ENCODE data around the gene TOMM5. TPM values are rescaled to one million over a fixed set of nuclear protein-coding genes. Genes with fewer than 3 reads are reported as not detected.

The TOMM5 gene
- total RNA-seq, 1 donor from 2014 or later = 175 TPM

DNA sequence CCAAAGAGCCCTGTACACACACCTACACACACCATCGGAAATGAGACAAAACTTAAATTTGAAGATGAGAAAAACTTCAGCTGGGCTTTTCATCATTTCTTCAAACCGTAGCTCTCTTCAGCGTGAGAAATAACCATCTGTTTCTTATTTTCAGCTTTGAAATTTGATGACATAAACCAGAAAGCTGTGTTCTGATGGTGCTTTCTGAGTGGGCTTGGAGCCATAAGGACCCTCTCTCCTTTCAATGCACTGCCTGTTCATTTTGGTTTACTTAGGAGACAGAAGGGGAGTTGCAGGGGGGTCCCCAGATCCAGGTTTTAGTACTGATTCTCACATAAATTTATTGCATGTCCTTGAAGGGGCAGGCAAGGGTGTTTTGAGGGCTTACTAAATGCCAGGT, 25.7 kb downstream of the TOMM5 start:
- Mint-ChIP-seq H3K27ac (no peak overlapping the region), H3K4me3 (no peak overlapping the region), H3K36me3 (ENCODE audit: low read depth) (peaks cover 6% of the 10 kb centered on the region), H3K4me1 (ENCODE audit: low read depth) (no peaks in the 10 kb centered on the region), H3K27me3 (ENCODE audit: insufficient read depth) (no peaks in the 10 kb centered on the region), H3K9me3 (peaks cover 25% of the 10 kb centered on the region)
- intact Hi-C loops (cut with micrococcal nuclease) = no loop called here
- no peak for DNase-seq (ENCODE audit: low spot score)

DNA sequence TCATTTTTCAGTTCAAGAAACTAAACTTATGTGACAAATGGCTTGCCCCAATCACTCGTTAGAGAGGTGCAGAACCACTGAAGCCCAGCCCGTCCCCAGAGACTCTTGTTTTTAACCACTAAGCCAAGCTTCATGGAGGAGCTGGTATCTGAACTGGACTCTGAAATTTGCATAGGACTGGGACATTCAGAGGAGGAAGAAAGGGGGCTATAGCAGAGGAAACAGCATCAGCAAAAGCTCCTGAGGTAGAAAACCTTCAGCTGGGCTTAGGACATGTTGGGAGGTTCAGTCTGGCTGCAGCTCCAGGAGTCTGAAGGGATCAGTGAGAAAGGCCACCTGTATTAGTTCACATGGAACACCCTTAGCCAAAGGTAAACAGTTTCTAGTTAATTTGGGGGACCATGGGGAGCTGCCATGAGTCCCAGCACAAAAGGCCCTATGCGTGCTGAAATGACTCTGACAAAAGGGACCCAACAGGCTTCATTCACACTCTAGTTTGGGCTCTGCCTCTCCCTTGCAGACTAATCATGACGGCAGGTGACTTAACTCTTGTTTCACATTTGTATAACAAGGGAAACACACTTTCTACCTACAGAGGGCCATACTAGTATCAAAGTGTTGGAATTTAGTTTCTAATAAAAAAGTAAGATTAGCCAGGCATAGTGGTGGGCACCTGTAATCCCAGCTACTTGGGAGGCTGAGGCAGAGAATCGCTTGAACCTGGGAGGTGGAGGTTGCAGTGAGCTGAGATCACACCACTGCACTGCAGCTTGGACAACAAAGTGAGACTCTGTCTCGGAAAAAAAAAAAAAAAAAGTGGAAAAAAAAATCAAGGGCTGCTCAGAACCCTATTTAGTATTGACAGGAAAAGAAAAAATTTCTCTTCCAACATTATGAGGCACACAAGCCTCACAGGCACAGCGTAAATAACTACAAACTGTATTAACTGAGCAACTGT, 26.5 kb downstream of the TOMM5 start:
- Mint-ChIP-seq H3K9me3 (peaks cover 25% of the 10 kb centered on the region), H3K36me3 (ENCODE audit: low read depth) (peaks cover 6% of the 10 kb centered on the region), H3K27ac (no peak overlapping the region), H3K4me1 (ENCODE audit: low read depth) (no peaks in the 10 kb centered on the region), H3K27me3 (ENCODE audit: insufficient read depth) (no peaks in the 10 kb centered on the region), H3K4me3 (no peak overlapping the region)
- DNase-seq (ENCODE audit: low spot score) = no peak
- intact Hi-C loops (cut with micrococcal nuclease) = no loop called here

DNA sequence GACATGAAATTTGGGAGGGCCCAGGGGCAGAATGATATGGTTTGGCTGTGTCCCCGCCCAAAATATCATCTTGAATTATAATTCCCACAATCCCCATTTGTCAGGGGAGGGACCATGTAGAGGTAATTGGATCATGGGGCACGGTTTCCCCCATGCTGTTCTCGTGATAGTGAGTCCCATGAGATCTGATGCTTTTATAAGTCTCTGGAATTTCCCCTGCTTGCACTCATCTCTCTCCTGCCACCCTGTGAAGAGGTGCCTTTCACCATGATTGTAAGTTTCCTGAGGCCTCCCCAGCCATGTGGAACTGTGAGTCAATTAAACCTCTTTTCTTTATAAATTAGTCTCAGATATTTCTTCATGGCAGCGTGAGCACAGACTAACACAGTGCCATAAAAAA, 27.5 kb downstream of the TOMM5 start:
- no peak overlapping the region for H3K27ac Mint-ChIP-seq
- no peak overlapping the region for H3K4me3 Mint-ChIP-seq
- intact Hi-C loops (cut with micrococcal nuclease) = no loop called here
- no peak for DNase-seq (ENCODE audit: low spot score)
- peaks cover 6% of the 10 kb centered on the region for H3K36me3 Mint-ChIP-seq (ENCODE audit: low read depth)
- H3K27me3 Mint-ChIP-seq (ENCODE audit: insufficient read depth) = no peaks in the 10 kb centered on the region
- H3K4me1 Mint-ChIP-seq (ENCODE audit: low read depth) = no peaks in the 10 kb centered on the region
- peaks cover 25% of the 10 kb centered on the region for H3K9me3 Mint-ChIP-seq

DNA sequence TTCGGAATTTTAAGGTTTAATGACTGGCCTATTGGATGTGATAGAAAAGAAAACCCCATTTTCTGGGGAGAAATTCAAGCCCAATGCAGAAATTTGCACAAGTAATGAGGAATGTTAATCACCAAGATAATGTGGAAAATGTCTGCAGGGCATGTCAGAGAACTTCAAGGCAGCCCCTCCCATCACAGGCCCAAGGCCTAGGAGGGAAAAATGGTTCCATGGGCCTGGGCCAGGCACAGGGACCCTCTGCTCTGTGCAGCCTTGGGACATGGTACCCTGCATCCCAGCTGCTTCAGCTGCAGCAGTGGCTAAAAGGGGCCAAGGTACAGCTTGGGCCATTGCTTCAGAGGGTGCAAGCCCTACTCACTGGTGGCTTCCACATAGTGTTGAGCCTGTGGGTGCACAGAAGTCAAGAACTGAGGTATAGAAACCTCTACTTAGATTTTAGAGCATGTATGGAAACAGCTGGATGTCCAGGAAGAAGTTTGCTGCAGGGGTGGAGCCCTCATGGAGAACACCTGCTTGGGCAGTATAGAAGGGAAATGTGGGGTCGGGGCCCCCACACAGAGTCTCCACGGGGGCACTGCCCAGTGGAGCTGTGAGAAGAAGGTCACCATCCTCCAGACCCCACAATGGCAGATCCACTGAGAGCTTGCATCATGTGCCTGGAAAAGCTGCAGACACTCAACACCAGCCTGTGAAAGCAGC, 28.4 kb downstream of the TOMM5 start:
- Mint-ChIP-seq H3K4me1 (ENCODE audit: low read depth) (no peaks in the 10 kb centered on the region), H3K27ac (no peak overlapping the region), H3K9me3 (peaks cover 25% of the 10 kb centered on the region), H3K4me3 (no peak overlapping the region), H3K36me3 (ENCODE audit: low read depth) (peaks cover 6% of the 10 kb centered on the region), H3K27me3 (ENCODE audit: insufficient read depth) (no peaks in the 10 kb centered on the region)
- no peak for DNase-seq (ENCODE audit: low spot score)
- intact Hi-C loops (cut with micrococcal nuclease) = no loop called here

DNA sequence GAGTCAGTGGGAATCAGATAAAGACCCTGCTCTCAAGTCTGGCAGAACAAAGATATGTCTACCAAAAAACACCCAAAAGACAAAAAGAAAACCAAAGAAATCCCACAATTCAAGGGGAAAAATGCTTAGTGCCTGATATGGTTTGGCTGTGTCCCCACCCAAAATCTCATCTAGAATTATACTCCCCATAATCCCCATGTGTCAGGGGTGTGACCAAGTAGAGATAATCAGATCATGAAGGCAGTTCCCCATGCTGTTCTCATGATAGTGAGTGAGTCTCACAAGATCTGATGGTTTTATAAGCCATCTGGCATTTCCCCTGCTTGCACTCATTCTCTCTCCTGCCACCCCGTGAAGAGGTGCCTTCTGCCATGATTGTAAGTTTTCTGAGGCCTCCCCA, 29.6 kb downstream of the TOMM5 start:
- no peaks in the 10 kb centered on the region for H3K4me1 Mint-ChIP-seq (ENCODE audit: low read depth)
- H3K27ac Mint-ChIP-seq = no peak overlapping the region
- peaks cover 5% of the 10 kb centered on the region for H3K36me3 Mint-ChIP-seq (ENCODE audit: low read depth)
- H3K27me3 Mint-ChIP-seq (ENCODE audit: insufficient read depth) = no peaks in the 10 kb centered on the region
- no peak for DNase-seq (ENCODE audit: low spot score)
- no peak overlapping the region for H3K4me3 Mint-ChIP-seq
- H3K9me3 Mint-ChIP-seq = peaks cover 25% of the 10 kb centered on the region
- intact Hi-C loops (cut with micrococcal nuclease) = no loop called here

DNA sequence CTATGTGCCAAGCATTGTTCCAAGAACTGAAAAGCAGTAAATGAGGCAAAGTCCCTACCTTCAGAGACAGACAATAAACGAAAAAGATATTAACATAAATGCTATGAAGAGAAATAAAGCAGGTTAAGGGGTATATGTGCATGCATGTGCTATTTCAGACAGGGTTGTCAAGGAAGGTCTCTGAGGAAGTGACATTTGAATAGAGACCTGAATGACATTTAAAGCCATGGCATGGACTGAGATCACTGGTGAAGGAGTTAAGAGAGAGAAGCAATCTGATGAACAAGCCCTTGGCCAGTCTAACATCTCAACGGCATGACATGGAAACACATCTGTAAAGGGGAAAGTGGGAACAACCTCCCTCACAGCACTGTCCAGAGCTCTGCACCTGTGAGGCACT, 30.7 kb downstream of the TOMM5 start:
- Mint-ChIP-seq H3K4me3 (no peak overlapping the region), H3K9me3 (peaks cover 25% of the 10 kb centered on the region), H3K27me3 (ENCODE audit: insufficient read depth) (no peaks in the 10 kb centered on the region), H3K36me3 (ENCODE audit: low read depth) (peaks cover 5% of the 10 kb centered on the region), H3K27ac (no peak overlapping the region), H3K4me1 (ENCODE audit: low read depth) (no peaks in the 10 kb centered on the region)
- DNase-seq (ENCODE audit: low spot score) = no peak
- intact Hi-C loops (cut with micrococcal nuclease) = no loop called here

DNA sequence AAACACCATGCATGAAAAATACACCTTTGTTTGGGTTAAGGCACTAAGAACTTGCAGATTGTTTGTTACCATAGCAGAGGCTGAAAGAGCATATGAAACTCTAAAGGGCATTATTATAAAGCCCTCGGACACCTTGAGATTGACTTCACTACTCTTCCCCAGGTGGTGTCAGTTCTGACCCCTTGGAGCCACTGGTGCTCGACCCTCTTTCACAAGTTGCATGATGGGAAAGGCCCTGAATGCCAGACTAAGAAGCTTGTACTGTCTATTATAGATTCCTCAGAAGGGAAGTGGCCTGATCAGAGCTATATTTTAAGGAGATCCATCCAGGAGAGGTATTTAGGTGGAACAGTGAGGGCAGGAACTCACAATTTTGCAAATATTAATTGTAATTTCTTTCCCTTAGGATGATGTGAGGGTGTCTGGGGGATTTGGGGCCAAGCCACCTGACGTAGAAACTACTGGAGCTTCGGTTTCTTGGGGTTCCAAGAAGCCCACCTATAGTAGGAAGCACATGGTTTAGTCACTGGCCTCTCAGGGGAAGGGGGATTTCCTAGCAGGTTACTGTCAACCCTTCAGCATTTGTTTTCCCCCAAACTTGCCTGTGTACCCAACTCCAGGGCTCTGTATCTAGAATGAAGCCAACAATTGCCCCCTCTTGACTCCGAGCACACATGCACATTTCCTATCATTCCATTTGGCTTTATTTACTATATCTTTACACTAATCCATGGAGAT, 32.4 kb downstream of the TOMM5 start:
- DNase-seq (ENCODE audit: low spot score) = no peak
- Mint-ChIP-seq H3K4me1 (ENCODE audit: low read depth) (no peaks in the 10 kb centered on the region), H3K27me3 (ENCODE audit: insufficient read depth) (no peaks in the 10 kb centered on the region), H3K27ac (no peak overlapping the region), H3K9me3 (peaks cover 20% of the 10 kb centered on the region), H3K4me3 (no peak overlapping the region), H3K36me3 (ENCODE audit: low read depth) (peaks cover 5% of the 10 kb centered on the region)
- intact Hi-C loops (cut with micrococcal nuclease) = no loop called here

DNA sequence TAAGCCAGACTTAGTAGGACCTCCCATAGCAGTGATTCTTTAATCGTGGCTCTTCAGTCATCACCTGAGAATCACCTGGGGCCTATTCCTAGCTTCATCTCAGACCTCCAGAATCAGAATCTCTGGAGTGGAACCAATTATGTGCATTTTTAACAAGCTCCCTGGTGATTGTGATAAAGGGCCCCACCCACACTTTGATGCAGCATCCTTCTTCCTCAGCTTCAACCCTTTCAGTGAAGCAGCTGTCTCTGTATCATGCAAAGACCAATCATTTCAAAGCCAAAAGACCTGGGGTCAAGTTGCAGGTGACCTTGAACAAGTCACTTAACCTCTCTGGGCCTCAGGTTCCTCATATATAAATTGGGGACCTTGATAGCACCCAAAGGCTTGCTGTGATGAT, 33.3 kb downstream of the TOMM5 start:
- intact Hi-C loops (cut with micrococcal nuclease) = no loop called here
- Mint-ChIP-seq H3K27me3 (ENCODE audit: insufficient read depth) (peaks cover 4% of the 10 kb centered on the region), H3K4me3 (no peak overlapping the region), H3K36me3 (ENCODE audit: low read depth) (peaks cover 5% of the 10 kb centered on the region), H3K4me1 (ENCODE audit: low read depth) (no peaks in the 10 kb centered on the region), H3K27ac (no peak overlapping the region), H3K9me3 (peaks cover 11% of the 10 kb centered on the region)
- no peak for DNase-seq (ENCODE audit: low spot score)

DNA sequence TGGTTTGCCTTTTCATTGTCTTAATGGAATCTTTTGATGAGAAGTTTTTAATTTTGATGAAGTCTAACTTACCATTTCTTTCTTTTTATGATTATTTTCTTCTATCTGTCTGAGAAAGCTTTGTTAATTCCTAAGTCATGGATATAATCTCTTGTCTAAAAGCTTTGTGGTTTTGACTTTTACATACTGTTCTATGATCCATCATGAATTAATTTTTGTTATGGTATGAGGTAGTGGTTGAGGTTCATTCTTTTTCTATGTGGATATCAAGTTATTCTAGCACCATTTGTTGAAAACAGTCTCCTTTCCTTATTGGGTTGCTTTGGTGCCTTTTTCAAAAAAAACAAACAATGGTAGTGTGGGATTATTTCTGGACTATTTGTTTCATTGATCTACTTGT, 36.6 kb downstream of the TOMM5 start:
- H3K36me3 Mint-ChIP-seq (ENCODE audit: low read depth) = no peaks in the 10 kb centered on the region
- H3K27me3 Mint-ChIP-seq (ENCODE audit: insufficient read depth) = peaks cover 4% of the 10 kb centered on the region
- no peaks in the 10 kb centered on the region for H3K9me3 Mint-ChIP-seq
- no peak overlapping the region for H3K4me3 Mint-ChIP-seq
- intact Hi-C loops (cut with micrococcal nuclease) = no loop called here
- DNase-seq (ENCODE audit: low spot score) = no peak
- H3K4me1 Mint-ChIP-seq (ENCODE audit: low read depth) = no peaks in the 10 kb centered on the region
- no peak overlapping the region for H3K27ac Mint-ChIP-seq

DNA sequence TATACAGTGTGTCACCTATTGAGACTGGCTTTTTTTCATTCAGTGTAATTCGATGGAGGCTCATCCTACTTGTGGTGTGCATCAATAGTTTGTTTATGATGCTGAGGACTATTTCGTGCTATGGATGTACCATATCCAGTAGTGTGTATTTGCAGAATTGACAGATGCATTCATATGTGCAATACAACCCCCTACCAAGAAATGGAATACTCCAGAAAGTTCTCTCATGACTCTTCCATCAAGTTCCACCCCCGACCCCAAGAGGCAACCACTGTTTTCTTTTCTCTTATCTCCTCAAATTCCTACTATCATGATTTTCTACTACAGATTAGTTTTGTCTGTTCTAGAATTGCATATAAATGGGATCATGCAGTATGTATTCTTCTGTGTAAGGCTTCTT, 38.1 kb downstream of the TOMM5 start:
- Mint-ChIP-seq H3K36me3 (ENCODE audit: low read depth) (no peaks in the 10 kb centered on the region), H3K4me1 (ENCODE audit: low read depth) (no peaks in the 10 kb centered on the region), H3K27me3 (ENCODE audit: insufficient read depth) (peaks cover 4% of the 10 kb centered on the region), H3K4me3 (no peak overlapping the region), H3K9me3 (no peaks in the 10 kb centered on the region), H3K27ac (no peak overlapping the region)
- no peak for DNase-seq (ENCODE audit: low spot score)
- intact Hi-C loops (cut with micrococcal nuclease) = no loop called here

DNA sequence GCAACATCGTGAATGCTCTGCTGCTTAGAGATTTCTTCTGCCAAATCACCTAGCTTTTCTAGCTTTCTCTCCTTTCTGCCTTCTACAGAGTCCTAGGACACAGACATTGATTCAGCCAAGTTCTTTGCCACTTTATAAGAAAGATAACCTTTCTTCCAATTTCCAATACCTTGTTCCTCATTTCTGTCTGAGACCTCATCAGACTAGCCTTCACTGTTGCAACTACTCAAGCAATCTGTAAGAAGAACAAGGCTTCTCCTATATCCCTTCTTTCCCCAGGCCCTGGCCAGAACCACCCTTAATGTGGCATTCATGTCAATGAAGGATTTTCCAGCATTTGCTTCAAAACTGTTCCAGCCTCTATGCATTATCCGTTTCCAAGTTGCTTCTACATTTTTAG, 40.5 kb downstream of the TOMM5 start:
- H3K9me3 Mint-ChIP-seq = no peaks in the 10 kb centered on the region

DNA sequence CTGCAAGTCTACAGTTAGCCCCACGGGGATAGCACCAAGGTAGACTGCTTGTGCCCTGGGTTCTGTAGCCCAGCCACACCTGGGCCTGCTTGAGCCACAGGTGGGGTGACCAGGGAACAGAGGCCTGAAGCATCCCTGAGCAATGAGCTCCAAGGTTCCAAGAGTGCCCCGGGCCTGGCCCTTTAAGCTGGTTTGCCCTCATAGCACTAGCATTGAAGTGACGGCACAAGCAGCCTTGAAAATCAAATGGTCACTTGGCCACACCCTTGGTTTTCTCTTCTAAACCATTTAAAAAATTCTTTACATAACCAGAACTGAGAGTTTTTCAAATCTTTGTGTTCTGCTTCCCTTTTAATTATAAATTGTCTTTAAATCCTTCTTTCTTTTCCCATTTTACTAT, 40.9 kb downstream of the TOMM5 start:
- Mint-ChIP-seq H3K9me3 (no peaks in the 10 kb centered on the region), H3K4me1 (ENCODE audit: low read depth) (no peaks in the 10 kb centered on the region), H3K36me3 (ENCODE audit: low read depth) (no peaks in the 10 kb centered on the region), H3K4me3 (no peak overlapping the region), H3K27ac (no peak overlapping the region), H3K27me3 (ENCODE audit: insufficient read depth) (peaks cover 4% of the 10 kb centered on the region)
- no peak for DNase-seq (ENCODE audit: low spot score)
- intact Hi-C loops (cut with micrococcal nuclease) = no loop called here

More for the DNA sequence above, 40.5 kb downstream of the TOMM5 start:
- DNase-seq (ENCODE audit: low spot score) = no peak
- intact Hi-C loops (cut with micrococcal nuclease) = no loop called here
- Mint-ChIP-seq H3K27ac (no peak overlapping the region), H3K36me3 (ENCODE audit: low read depth) (no peaks in the 10 kb centered on the region), H3K4me1 (ENCODE audit: low read depth) (no peaks in the 10 kb centered on the region), H3K4me3 (no peak overlapping the region), H3K27me3 (ENCODE audit: insufficient read depth) (peaks cover 4% of the 10 kb centered on the region)

DNA sequence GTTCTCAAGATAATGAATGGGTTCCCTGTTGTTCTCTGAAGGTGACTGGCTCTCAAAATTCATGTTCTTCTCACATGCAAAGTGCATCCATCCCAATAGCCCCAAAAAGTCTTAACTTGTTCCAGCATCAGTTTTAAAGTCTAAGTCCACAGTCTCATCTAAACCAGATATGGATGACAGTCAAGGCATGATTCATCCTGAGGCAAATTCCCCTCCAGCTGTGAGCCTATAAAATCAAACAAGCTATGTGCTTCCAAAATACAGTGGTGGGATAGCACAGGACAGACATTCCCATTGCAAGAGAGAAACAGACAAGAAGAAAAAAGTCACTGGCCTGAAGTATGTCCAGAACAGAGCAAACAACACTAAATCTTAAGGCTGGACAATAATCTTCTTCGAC, 41.6 kb downstream of the TOMM5 start:
- H3K27ac Mint-ChIP-seq = no peak overlapping the region
- no peak for DNase-seq (ENCODE audit: low spot score)
- peaks cover 4% of the 10 kb centered on the region for H3K27me3 Mint-ChIP-seq (ENCODE audit: insufficient read depth)

More for the DNA sequence above, 41.6 kb downstream of the TOMM5 start:
- no peak overlapping the region for H3K4me3 Mint-ChIP-seq
- no peaks in the 10 kb centered on the region for H3K9me3 Mint-ChIP-seq
- H3K36me3 Mint-ChIP-seq (ENCODE audit: low read depth) = no peaks in the 10 kb centered on the region
- H3K4me1 Mint-ChIP-seq (ENCODE audit: low read depth) = no peaks in the 10 kb centered on the region
- intact Hi-C loops (cut with micrococcal nuclease) = no loop called here
